ENCODE results near the gene NIN.

- no peak for TF ChIP-seq CTCF (IDR thresholded peaks at IDR 0.05; ENCODE audit: borderline replicate concordance, extremely low read depth, low read length, poor library complexity, severe bottlenecking)
- no peak for TF ChIP-seq EZH2 (IDR thresholded peaks at IDR 0.05; ENCODE audit: borderline replicate concordance, low read depth, low read length, severe bottlenecking)
Observed at GRCh38 chr14:50830932-50831725, at the start of gene NIN.

All from DND-41 (cell line).